GM18951 (cell line): ENCODE data around the gene MAP4K1.
"Not testable (repeated sequence)": the region's sequence is repeated elsewhere in the genome, so short reads cannot be mapped to it uniquely, and the experiment has no call there.

Experiments
- POLR2A ChIP-seq: IDR thresholded peaks from 4 replicates; pipeline ENCODE4 v1.6.1; 2011; ENCODE audit warnings: mild to moderate bottlenecking; ENCODE audit not compliant: insufficient read length, insufficient read depth; ENCODE audit errors: extremely low read depth
- in situ Hi-C: fragments of 300-500 bp; cut with MboI; formaldehyde crosslinking; loops from one replicate; pipeline ENCODE4 v1.12.0; 2022; ENCODE audit warnings: low sequenced_read_pairs, mixed read lengths, inconsistent platforms; ENCODE audit not compliant: unreplicated experiment

Gene MAP4K1

DNA sequence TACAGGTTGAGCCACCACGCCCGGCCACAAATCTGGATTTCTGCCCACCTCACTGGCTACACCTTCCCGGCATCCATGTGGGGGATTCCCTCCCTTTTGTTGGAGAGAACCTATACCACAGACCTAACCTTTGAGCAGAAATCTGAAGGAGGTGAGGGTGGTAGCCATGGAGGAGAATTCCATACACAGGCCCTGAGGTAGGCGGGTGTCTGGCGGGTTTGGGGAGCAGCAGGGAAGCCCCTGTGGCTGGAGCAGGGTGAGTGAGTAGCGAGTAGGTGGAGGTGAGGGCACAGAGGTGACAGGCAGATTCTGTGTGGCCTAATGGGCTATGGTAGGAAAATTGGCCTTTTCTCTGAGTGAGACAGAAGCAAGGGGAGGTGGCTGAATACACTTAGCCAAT, 11.8 kb upstream of the MAP4K1 start:
- in situ Hi-C loops: no loop called here
- no peak for TF ChIP-seq POLR2A

DNA sequence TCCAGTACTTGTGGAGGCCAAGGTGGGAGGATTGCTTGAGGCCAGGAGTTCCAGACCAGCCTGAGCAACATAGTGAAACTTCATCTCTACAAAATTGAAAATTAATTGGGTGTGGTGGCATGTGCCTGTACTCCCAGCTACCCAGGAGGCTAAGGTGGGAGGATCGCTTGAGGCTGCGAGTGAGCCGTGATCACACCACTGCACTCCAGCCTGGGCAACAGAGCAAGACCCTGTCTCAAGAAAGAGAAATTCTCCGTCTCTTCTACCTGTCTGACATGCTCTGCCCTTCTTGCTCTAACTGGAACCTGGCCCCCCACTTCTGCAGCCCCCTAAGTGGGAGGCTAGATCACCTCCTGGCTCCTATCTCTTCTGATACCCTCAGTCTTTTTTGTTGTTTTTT, 8.6 kb upstream of the MAP4K1 start:
- in situ Hi-C loops: no loop called here
- TF ChIP-seq POLR2A: no peak

DNA sequence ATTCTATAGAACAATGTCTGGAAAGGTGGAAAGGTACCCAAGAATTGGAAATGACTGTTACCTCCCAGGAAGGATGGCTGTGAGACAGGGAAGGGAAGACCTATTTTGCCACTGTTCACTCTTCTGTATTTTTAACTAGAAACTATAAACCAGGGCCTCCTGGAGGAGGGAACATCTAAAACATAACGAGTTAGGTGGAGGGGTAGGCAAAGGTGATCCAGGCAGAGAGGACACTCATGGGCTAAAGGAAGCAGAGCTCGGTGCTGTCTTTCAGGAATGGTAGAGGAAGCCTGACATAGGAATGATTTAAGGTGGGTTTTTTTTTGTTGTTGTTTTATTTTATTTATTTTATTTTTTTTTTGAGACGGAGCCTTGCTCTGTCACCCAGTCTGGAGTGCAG, 7.1 kb upstream of the MAP4K1 start:
- no peak for TF ChIP-seq POLR2A
- in situ Hi-C loops: no loop called here

DNA sequence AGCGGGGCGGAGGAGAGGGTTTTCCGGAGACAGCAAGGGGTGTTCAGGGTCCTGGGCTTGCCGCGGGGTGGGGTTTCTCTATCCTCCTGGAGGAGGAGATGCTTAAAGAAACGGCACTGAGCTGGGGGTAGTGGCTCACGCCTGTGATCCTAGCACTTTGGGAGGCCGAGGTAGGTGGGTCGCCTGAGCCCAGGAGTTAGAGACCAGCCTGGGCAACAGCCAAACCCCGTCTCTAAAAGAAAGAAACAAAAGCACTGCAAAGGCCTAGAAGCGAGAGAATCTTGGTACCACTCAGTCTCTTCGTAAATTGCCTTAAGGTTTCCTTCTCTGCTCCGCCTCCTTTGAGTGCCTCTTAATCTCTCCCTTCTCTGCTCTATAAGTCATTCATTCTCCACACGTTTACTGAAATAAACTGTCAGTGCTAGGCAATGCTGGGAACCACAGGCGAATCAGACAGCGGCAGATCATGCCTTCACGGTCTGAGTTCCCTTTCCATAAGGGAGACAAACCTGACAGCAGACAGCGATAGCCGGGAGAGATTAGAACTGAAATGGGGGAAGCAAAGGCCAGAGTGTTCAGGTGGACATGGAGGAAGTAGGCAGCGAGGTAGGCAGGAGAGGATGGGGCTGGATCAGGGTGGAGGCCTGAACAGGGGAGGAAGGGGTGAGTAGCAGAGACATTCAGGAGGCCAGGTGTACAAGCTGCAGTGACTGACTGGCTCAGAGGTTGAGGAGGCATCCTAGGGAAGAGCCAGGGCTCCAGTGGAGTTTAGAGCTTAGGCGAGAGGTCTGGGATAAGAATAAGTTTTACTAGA, 1.8 kb upstream of the MAP4K1 start:
- in situ Hi-C loops: no loop called here
- TF ChIP-seq POLR2A: no peak

DNA sequence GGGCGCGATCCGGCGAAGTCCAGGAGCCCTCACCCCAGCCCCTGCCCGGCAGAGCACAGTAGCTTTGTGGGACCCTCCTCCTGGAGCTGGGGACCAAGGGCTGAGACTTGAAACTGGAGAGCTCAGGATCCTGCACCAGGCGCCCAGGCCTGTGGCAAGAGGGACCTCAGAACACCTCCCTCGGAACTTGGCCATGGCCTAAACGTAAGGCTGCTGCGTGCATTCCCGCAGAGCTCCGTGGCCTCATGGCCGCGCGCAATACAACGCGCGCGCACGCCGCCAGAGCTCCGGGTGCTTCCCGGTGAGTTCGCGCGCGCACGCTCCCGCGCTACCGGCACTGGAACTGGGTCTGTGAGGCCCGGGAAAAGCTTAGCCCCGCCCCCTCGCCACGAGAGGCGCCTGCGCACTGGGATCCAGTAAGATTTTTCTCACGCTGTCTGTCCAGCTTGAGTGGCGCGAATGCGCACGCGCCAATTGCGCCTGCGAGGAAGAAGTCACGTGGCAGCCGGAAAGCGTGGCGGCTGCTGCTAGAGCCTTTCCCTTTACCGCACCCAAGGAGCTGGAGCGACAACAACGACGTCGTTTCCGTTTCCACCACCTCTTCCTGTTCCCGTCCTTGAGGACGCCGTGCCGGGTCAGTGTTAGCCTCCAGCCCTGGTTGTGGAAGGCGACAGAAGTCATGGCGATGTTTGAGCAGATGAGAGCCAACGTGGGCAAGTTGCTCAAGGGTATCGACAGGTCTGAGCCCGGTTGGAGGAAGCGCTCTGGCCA, 1.0 kb upstream of the MAP4K1 start, which contains the start of gene EIF3K:
TSS of gene EIF3K (plus strand) at position 599 of the 771 bp plus-strand sequence. CDS start at position 680, 81 bp downstream.
- in situ Hi-C loops: no loop called here
- peak; percentile 88 for TF ChIP-seq POLR2A

DNA sequence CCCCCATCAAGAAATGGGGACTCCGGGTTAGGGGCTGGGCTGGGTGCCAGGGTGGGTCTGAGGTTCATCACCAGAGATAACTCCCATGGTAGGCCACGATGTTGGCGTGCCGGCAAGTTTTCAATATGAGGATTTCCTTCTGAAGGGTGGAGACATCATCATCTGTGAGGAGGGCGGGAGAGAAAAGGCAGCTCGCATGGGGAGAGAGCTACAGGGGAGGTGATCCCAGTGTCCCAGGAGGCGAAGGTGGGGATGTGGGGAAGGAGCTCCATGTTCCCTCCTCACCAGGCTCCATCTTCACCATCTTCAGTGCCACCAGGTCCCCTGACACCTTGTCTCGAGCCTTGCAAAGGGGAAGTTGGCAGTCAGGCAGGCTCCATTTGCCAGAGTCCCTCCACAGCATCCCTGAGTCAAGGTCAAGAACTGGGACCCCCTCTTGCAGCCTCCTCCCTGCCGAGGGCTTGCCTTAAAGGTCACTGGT, 430 bp downstream of the MAP4K1 start:
- TF ChIP-seq POLR2A: no peak
- in situ Hi-C loops: no loop called here

DNA sequence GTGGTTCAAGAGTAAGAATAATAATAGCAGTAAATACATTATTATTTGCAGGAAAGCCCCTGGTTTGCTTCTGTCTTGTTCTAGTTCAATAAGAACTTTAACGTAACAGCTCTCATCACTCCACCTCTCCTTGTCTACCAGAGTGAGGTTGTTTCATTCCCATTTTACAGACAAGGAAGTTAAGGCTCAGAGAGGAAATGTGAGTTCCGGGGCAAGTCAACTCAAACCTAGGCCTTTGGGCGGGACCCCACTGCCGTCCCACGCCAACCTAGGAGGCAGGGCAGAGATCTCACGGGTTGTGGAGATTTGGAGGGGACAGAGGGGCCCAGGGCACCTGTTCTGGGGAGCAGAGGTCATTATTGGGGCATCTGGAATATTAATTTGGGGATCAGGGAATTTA, 1.5 kb downstream of the MAP4K1 start:
- in situ Hi-C loops: no loop called here
- peak; percentile 18 for TF ChIP-seq POLR2A

DNA sequence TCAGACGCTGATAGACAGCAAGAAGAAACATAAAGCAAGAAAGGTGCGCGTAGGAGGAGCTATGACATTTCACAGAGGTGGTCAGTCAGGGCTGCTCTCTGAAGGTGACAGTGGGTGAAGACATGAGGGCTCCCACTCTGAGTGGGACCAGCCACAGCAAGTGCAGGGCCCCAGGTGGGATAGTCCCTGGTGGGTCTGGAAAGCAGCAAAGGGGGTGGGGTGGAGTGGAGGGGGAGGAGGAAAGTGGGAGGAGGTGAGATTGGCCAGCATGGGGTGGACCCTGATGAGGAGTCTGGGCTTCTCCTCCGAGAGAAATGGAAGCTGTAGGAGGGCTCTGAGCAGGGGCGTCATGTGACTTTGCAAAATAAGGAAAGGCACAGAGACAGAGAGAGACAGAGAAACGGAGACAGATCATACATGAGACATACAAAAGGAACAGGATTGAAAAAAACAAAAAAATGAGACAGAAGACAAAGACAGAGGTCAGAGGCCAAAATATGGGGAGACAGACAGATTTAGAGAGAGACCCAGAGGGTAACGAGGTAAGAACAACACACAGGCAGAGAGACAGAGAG, 2.7 kb downstream of the MAP4K1 start:
- in situ Hi-C loops: no loop called here
- TF ChIP-seq POLR2A: no peak

DNA sequence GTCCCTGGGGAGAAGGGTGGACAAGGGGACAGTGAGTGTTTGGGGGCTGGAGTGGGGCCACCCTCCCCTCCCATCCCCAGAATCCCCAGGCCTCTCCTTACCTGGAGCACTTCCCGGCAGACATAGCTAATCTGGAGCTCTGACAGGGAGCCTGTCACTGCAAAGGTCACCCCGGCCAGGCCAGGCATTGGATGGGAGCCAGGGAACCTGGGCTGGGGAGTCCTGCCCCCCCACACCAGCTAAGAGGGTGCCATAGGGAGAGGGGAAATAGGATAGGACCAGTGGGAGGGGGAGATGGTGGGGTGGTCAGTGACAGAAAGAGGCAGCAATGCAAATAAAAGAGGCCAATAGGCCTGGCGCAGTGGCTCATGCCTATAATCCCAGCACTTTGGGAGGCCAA, 3.5 kb downstream of the MAP4K1 start:
- in situ Hi-C loops: no loop called here
- no peak for TF ChIP-seq POLR2A

DNA sequence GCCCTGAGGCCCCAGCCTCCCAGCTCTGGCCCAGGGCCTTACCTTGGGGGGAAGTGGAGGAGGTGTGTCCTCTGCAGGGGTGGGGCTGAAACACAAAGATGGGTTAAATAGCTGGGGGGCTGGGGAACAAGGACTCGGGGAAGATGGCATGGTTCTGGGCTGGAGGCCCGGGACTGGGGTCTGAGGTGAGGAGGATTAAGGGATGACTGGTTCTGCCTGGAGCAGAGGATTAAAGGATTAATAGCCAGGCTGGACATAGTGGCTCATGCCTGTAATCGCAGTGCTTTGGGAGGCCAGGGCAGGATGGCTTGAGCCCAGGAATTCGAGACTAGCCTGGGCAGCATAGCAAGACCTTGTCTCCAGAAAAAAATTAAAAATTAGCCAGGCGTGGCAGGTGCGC, 11.6 kb downstream of the MAP4K1 start:
- TF ChIP-seq POLR2A: no peak
- in situ Hi-C loops: no loop called here

DNA sequence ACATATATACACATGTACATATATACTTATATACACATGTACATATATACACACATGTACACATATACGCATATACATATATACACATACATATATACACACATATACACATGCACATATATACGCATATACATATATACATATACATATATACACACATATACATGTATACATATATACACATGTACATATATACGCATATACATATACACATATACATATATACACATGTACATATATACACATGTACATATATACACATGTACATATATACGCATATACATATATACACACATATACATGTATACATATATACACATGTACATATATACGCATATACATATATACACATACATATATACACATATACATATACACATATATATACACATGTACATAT, 14.9 kb downstream of the MAP4K1 start:
- in situ Hi-C loops: not testable (repeated sequence)

DNA sequence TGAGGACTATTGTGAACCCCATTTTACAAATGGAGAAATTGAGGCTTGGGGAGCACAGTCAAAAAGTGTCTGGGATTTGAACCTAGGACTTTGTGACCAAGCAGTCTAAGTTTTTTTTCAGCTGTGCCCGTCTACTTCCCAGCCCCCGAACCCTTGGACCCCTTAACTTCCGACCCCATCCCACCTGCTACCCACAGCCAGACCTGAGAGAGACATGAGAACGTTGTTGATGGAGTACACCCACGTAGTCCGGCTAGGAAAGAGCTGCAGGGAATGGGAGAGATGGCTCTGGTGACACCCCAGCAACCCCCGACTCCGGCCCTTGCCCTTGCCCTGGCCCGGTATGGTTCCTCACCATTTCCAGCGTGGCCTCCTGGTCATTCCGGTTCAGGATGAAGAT, 18.0 kb downstream of the MAP4K1 start:
- no peak for TF ChIP-seq POLR2A
- in situ Hi-C loops: no loop called here

DNA sequence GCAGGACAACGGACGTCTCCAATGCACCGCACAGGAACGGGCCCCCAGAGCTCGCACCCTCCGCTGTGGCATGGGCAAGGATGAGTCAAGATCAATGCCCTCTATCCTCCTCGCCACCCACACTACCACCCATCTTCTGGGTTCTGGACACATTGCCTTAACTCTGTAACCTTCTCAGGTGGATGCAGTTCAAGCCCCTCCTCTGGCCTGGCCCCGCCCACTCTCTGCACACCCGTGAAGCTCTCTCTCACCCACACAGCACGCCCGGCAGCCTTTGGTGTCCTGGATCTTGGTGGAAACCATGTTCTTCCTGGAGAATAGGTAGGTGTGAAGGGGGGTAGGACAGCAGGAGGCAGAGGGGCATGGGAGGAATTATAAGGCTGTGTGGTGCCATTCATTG, 20.7 kb downstream of the MAP4K1 start:
- in situ Hi-C loops: no loop called here
- TF ChIP-seq POLR2A: peak; percentile 27

DNA sequence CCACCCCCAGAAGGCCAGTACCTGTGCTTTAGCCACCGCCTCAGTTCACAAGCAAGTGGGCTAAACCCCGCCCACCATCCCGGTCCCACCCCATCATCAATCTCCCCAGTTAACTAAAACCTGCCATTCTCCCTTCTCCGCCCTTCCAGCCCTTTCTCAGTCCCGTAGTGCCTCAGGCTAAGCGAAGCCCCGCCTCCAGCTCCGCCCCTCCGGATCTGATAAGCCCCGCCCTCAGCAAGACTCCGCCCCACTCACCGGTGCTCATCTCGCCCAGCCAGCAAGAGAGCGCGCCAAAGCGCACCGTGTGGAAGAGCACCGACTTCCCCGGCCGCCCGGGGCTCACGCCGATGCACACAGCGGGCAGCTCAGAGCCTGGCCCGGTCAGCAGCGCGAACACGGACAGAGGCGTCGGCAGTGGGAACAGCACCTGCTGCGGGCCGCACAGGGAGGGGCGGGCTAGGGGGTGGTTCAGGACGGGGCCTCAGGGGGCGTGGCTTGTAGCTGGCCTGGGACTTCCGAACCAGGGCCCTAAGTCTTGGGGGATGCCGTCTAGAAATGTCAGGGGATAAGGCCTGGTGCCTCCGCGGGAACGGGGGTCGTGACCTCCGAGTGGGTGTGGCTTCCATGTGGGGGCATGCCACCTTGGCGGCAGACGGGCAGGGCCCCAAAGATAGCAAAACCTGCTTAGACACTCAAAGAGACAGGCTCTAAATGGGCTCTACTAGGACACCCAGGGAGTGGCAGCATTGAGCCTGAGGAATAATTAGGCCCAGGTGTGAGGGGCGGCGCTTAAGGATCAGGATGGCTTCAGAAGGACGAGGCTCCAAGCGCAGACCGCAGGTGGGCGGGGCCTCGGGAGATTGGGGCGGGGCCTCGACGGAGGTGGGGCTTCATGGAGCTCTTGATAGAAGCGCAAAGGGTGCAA, 21.4 kb downstream of the MAP4K1 start:
- no peak for TF ChIP-seq POLR2A
- in situ Hi-C loops: no loop called here
